Gastrocnemius medialis (tissue), 4 donors: ENCODE data around the gene PPP1R13L. TPM values are rescaled to one million over a fixed set of nuclear protein-coding genes. Genes with fewer than 3 reads are reported as not detected.

Source experiments
- ATAC-seq, 2 donors: fragments of 150-250 bp; one replicate each; pipeline ENCODE4 v1.9.1; 2016
- DNase-seq, 2 donors: peaks; one replicate each; pipeline ENCODE4 v3.0.0-alpha.2; 2019
- H3K27ac ChIP-seq, 4 donors: fragments of 200-600 bp; sonication (generic); 1 replicate in 1 of 4; 2 replicates in 3 of 4; pipeline ENCODE4 v1.5.1; 2016 to 2018; ENCODE audit warnings: mild to moderate bottlenecking in 2 of 4, moderate library complexity in 1 of 4
- H3K27me3 ChIP-seq, 3 donors: fragments of 200-600 bp; sonication (generic) in 2 of 3; 1 replicate in 1 of 3; 2 replicates in 2 of 3; pipeline versions ENCODE4 v1.5.1 to v1.6.0; 2016 to 2019; ENCODE audit warnings: mild to moderate bottlenecking in 1 of 3, moderate library complexity in 1 of 3
- H3K36me3 ChIP-seq, 2 donors: fragments of 200-600 bp; sonication (generic) in 1 of 2; one replicate each; pipeline ENCODE4 v1.5.1; 2017 to 2018
- H3K4me1 ChIP-seq, 2 donors: fragments of 200-600 bp; sonication (generic) in 1 of 2; one replicate each; pipeline ENCODE4 v1.5.1; 2016 to 2017; ENCODE audit warnings: mild to moderate bottlenecking in 2 of 2
- H3K4me3 ChIP-seq, 4 donors: fragments of 200-600 bp; sonication (generic) in 3 of 4; 1 replicate in 1 of 4; 2 replicates in 3 of 4; pipeline ENCODE4 v1.5.1; 2016 to 2019; ENCODE audit warnings: mild to moderate bottlenecking in 2 of 4
- H3K9me3 ChIP-seq, 3 donors: fragments of 200-600 bp; sonication (generic) in 2 of 3; 1 replicate in 1 of 3; 2 replicates in 2 of 3; pipeline ENCODE4 v1.5.1; 2016 to 2019
- CTCF ChIP-seq, 5 experiments: fragments of 450-650 bp in 3 of 5; fragments of 200-600 bp in 2 of 5; sonication (generic) in 2 of 5; IDR thresholded peaks in 4 of 5; conservative IDR thresholded peaks in 1 of 5; 1 replicate in 4 of 5; 2 replicates in 1 of 5; pipeline ENCODE4 v1.5.1; 2016 to 2019; ENCODE audit warnings: antibody characterized with exemption in 5 of 5, mild to moderate bottlenecking in 3 of 5, moderate library complexity in 3 of 5
- POLR2A ChIP-seq, 2 donors: fragments of 450-650 bp; IDR thresholded peaks; one replicate each; pipeline ENCODE4 v1.6.1; 2017; ENCODE audit warnings: antibody characterized with exemption in 2 of 2, mild to moderate bottlenecking in 2 of 2, moderate library complexity in 2 of 2
- in situ Hi-C, 4 donors: fragments of 200-750 bp; cut with MboI; loops; one replicate each; pipeline versions ENCODE4 v1.15.0 to v1.8.0; 2017; ENCODE audit warnings: low sequenced_read_pairs in 4 of 4
- intact Hi-C: fragments of 100-400 bp; cut with DNase I; formaldehyde crosslinking; loops from one replicate; pipeline ENCODE4 v1.15.1; 2023; ENCODE audit warnings: low total_unique reads
- total RNA-seq, 4 donors: library from RNA; depleted of rRNA; stranded (reverse); fragments of >200 nt; gene quantifications; one replicate each; pipeline versions ENCODE4 v1.1.0 to v1.2.3, GENCODE V29; 2016

Gene PPP1R13L
- total RNA-seq, 4 donors from 2014 or later, result 1.1 to 6.9 (median 1.5) TPM

- ATAC-seq, result no peak
Measured at GRCh38 chr19:45345506-45345860, 59.4 kb downstream of the PPP1R13L start.

GRCh38 chr19:45344621-45345505 is 60.0 kb downstream of the PPP1R13L start:
- Histone ChIP-seq H3K4me3 (no peak overlapping the region), H3K4me1 (no peaks in the 10 kb centered on the region), H3K9me3 (no peaks in the 10 kb centered on the region), H3K27ac (no peak overlapping the region), H3K36me3 (no peaks in the 10 kb centered on the region), H3K27me3 (peaks cover 9 to 44% (median 23%) of the 10 kb centered on the region in 3 donors)
- DNase-seq, result no peak
- in situ Hi-C loops (no loop called here), intact Hi-C loops (no loop called here)
- no peak for TF ChIP-seq CTCF (IDR thresholded peaks at IDR 0.05 in 4 of 5, conservative IDR thresholded peaks at IDR 0.05 in 1 of 5)
- ATAC-seq, result no peak

More at GRCh38 chr19:45345506-45345860, 59.4 kb downstream of the PPP1R13L start:
- intact Hi-C loops, result no loop called here
- Histone ChIP-seq H3K36me3 (no peaks in the 10 kb centered on the region), H3K9me3 (no peaks in the 10 kb centered on the region), H3K4me3 (no peak overlapping the region), H3K4me1 (no peaks in the 10 kb centered on the region), H3K27me3 (peaks cover 9 to 38% (median 17%) of the 10 kb centered on the region in 3 donors), H3K27ac (no peak overlapping the region)
- TF ChIP-seq CTCF (IDR thresholded peaks at IDR 0.05 in 4 of 5, conservative IDR thresholded peaks at IDR 0.05 in 1 of 5) (no peak), POLR2A (IDR thresholded peaks at IDR 0.05) (no peak)
- in situ Hi-C loops, result no loop called here
- DNase-seq, result no peak

- TF ChIP-seq CTCF (IDR thresholded peaks at IDR 0.05 in 4 of 5, conservative IDR thresholded peaks at IDR 0.05 in 1 of 5) (no peak), POLR2A (IDR thresholded peaks at IDR 0.05) (no peak)
- in situ Hi-C loops, result no loop called here
- DNase-seq, result no peak
- Histone ChIP-seq H3K4me1 (peaks cover 4 to 6% of the 10 kb centered on the region in 2 donors), H3K36me3 (no peaks in the 10 kb centered on the region), H3K27ac (no peak overlapping the region), H3K27me3 (peaks cover 12 to 41% (median 26%) of the 10 kb centered on the region in 3 donors), H3K4me3 (no peak overlapping the region), H3K9me3 (no peaks in the 10 kb centered on the region)
- no peak for ATAC-seq
- intact Hi-C loops, result no loop called here
Measured at GRCh38 chr19:45342911-45343310, 62.0 kb downstream of the PPP1R13L start.

GRCh38 chr19:45340899-45341453 is 63.9 kb downstream of the PPP1R13L start:
- Histone ChIP-seq H3K36me3 (no peaks in the 10 kb centered on the region), H3K27me3 (peaks cover 3 to 24% (median 20%) of the 10 kb centered on the region in 3 donors), H3K4me1 (peaks cover 4 to 6% of the 10 kb centered on the region in 2 donors), H3K4me3 (peak overlapping the region in 2 of 4 donors; percentile 18 to 31), H3K27ac (no peak overlapping the region), H3K9me3 (no peaks in the 10 kb centered on the region)
- DNase-seq (no peak), ATAC-seq (no peak)
- TF ChIP-seq CTCF (IDR thresholded peaks at IDR 0.05 in 4 of 5, conservative IDR thresholded peaks at IDR 0.05 in 1 of 5), result no peak
- TF ChIP-seq POLR2A (IDR thresholded peaks at IDR 0.05), result no peak
- intact Hi-C loops (no loop called here), in situ Hi-C loops (no loop called here)
